Measurements from ENCODE around the gene C11orf24. TPM values are rescaled to one million over a fixed set of nuclear protein-coding genes. Genes with fewer than 3 reads are reported as not detected.

C11orf24 gene
- total and polyA plus RNA-seq, 10 of the 15 experiments (the other 5 are each of a cell fraction or from before 2014, with no cell fraction given) = 4.3 to 104 (median 41.4) TPM

DNA sequence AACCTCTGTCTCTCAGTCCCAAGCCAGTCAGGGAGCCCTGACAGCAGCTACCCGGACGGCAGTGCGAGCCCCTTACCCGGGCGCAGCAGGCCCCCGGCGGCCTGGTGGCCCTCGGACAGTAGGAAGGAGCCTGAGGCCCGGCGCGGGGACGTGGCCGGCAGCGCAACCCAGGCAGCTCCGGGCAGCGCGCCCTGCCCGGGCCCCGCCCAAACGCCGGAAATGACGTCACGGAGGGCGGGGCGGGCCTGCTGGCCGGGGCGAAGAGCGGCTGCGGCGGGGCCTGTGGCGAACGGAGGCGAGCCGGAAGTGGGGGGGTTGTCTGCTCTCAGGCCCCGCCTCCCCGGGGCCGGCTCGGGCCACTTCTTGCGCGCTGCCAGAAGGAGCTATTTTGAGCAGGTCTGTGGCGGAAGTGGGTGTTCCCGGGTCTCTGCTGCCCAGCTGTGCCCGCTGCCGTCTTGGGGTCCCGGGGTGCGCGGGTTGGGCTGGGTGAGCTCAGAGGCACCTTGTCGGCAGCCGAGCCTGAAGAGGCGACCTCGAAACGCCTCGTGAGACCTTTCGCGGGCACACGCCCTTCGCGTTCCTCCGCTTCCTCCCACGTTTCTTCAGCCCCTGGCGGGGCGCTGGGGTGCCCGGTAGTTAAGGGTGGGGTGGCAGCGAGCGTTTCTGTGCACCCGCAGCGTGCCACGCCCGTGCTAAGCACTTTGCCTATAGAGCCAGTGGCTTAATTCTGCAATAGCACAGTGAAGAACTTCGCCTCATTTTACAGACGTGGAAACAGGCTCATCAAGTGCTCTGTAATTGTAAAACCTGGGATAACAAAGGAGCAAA, at the start of gene C11orf24 (continued):
- TF ChIP-seq ELK1 (IDR thresholded peaks at IDR 0.05; ENCODE audit: low read depth, low read length) = peak; percentile 69
- TF ChIP-seq GATAD2B (conservative IDR thresholded peaks at IDR 0.05; ENCODE audit: low read depth) = peak; percentile 98
- no peak for TF ChIP-seq ZNF217 (IDR thresholded peaks at IDR 0.05)
- TF ChIP-seq, protein P1, sequence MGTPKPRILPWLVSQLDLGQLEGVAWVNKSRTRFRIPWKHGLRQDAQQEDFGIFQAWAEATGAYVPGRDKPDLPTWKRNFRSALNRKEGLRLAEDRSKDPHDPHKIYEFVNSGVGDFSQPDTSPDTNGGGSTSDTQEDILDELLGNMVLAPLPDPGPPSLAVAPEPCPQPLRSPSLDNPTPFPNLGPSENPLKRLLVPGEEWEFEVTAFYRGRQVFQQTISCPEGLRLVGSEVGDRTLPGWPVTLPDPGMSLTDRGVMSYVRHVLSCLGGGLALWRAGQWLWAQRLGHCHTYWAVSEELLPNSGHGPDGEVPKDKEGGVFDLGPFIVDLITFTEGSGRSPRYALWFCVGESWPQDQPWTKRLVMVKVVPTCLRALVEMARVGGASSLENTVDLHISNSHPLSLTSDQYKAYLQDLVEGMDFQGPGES (IDR thresholded peaks at IDR 0.05) = no peak
- peak; percentile 67 for TF ChIP-seq RUNX3 (IDR thresholded peaks at IDR 0.05; ENCODE audit: low read length)
- 0 out of 2 replicates have a peak, but pooled peaks have one; percentile 33 for TF ChIP-seq RFX5 (IDR thresholded peaks at IDR 0.05; ENCODE audit: low read depth, low read length)
- no peak for TF ChIP-seq PRDM15 (CRISPR knock-in tag; IDR thresholded peaks at IDR 0.05)
- TF ChIP-seq HDAC2 (IDR thresholded peaks at IDR 0.05) = no peak
- TF ChIP-seq, protein P2, sequence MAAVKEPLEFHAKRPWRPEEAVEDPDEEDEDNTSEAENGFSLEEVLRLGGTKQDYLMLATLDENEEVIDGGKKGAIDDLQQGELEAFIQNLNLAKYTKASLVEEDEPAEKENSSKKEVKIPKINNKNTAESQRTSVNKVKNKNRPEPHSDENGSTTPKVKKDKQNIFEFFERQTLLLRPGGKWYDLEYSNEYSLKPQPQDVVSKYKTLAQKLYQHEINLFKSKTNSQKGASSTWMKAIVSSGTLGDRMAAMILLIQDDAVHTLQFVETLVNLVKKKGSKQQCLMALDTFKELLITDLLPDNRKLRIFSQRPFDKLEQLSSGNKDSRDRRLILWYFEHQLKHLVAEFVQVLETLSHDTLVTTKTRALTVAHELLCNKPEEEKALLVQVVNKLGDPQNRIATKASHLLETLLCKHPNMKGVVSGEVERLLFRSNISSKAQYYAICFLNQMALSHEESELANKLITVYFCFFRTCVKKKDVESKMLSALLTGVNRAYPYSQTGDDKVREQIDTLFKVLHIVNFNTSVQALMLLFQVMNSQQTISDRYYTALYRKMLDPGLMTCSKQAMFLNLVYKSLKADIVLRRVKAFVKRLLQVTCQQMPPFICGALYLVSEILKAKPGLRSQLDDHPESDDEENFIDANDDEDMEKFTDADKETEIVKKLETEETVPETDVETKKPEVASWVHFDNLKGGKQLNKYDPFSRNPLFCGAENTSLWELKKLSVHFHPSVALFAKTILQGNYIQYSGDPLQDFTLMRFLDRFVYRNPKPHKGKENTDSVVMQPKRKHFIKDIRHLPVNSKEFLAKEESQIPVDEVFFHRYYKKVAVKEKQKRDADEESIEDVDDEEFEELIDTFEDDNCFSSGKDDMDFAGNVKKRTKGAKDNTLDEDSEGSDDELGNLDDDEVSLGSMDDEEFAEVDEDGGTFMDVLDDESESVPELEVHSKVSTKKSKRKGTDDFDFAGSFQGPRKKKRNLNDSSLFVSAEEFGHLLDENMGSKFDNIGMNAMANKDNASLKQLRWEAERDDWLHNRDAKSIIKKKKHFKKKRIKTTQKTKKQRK (IDR thresholded peaks at IDR 0.05; ENCODE audit: low read depth, low read length) = no peak
- TF ChIP-seq MEF2B (IDR thresholded peaks at IDR 0.05; ENCODE audit: partially characterized antibody, poor library complexity, severe bottlenecking) = peak; percentile 90
- no peak for TF ChIP-seq RBBP5 (conservative IDR thresholded peaks at IDR 0.05)
- TF ChIP-seq KDM1A (IDR thresholded peaks at IDR 0.05; ENCODE audit: borderline replicate concordance) = no peak
- TF ChIP-seq NFYA (IDR thresholded peaks at IDR 0.05; ENCODE audit: borderline replicate concordance, low read depth, low read length) = no peak
- TF ChIP-seq, protein P3, sequence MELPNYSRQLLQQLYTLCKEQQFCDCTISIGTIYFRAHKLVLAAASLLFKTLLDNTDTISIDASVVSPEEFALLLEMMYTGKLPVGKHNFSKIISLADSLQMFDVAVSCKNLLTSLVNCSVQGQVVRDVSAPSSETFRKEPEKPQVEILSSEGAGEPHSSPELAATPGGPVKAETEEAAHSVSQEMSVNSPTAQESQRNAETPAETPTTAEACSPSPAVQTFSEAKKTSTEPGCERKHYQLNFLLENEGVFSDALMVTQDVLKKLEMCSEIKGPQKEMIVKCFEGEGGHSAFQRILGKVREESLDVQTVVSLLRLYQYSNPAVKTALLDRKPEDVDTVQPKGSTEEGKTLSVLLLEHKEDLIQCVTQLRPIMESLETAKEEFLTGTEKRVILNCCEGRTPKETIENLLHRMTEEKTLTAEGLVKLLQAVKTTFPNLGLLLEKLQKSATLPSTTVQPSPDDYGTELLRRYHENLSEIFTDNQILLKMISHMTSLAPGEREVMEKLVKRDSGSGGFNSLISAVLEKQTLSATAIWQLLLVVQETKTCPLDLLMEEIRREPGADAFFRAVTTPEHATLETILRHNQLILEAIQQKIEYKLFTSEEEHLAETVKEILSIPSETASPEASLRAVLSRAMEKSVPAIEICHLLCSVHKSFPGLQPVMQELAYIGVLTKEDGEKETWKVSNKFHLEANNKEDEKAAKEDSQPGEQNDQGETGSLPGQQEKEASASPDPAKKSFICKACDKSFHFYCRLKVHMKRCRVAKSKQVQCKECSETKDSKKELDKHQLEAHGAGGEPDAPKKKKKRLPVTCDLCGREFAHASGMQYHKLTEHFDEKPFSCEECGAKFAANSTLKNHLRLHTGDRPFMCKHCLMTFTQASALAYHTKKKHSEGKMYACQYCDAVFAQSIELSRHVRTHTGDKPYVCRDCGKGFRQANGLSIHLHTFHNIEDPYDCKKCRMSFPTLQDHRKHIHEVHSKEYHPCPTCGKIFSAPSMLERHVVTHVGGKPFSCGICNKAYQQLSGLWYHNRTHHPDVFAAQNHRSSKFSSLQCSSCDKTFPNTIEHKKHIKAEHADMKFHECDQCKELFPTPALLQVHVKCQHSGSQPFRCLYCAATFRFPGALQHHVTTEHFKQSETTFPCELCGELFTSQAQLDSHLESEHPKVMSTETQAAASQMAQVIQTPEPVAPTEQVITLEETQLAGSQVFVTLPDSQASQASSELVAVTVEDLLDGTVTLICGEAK (IDR thresholded peaks at IDR 0.05; ENCODE audit: borderline replicate concordance) = peak; percentile 67
- peak; percentile 31; the same call in 1 of the 2 replicates for TF ChIP-seq YY1 (IDR thresholded peaks at IDR 0.05; ENCODE audit: low read depth, low read length)
